ENCODE results near the gene SRP9. TPM values are rescaled to one million over a fixed set of nuclear protein-coding genes. Genes with fewer than 3 reads are reported as not detected.

The SRP9 gene
- total and polyA plus RNA-seq, 2 experiments from 2014 or later, result 640 to 728 TPM

DNA sequence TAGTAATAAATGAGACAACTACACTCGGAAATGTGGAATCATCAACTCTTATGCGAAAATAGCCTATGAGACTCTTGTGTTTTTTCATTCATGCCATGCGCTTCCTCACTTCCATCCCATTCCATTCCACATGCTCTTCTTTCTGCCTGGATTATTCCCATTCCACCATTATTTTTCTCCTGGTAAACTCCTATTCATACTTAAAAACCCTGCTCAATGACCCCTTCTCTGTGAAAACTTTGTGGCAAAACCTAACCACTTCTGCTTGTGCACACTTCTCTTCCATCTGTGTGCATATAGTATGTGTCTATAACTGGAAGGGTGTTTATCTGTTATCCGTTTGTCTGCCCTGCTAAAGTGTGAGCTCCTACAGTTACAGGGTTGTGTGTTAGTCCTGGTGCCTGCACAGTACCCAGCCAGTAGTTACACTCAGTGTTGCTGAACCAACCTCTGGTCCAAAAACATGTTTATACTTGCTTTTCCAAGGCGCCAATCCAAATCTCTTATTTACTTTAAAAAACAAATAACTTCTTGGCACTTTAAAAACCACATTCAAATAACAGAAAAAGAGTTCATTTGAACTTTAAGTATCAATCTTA, 43.0 kb downstream of the SRP9 start (continued):
- TF ChIP-seq POLR2AphosphoS5 (IDR thresholded peaks at IDR 0.05; ENCODE audit: low read depth) (no peak), EZH2phosphoT487 (IDR thresholded peaks at IDR 0.05; ENCODE audit: unreplicated experiment) (no peak), ZNF114 (CRISPR knock-in tag; IDR thresholded peaks at IDR 0.05) (no peak), STAT1 (IDR thresholded peaks at IDR 0.05; ENCODE audit: unreplicated experiment) (no peak), EZH2 (IDR thresholded peaks at IDR 0.05; ENCODE audit: low read depth, unreplicated experiment) (no peak)
- TF ChIP-seq, protein P1, sequence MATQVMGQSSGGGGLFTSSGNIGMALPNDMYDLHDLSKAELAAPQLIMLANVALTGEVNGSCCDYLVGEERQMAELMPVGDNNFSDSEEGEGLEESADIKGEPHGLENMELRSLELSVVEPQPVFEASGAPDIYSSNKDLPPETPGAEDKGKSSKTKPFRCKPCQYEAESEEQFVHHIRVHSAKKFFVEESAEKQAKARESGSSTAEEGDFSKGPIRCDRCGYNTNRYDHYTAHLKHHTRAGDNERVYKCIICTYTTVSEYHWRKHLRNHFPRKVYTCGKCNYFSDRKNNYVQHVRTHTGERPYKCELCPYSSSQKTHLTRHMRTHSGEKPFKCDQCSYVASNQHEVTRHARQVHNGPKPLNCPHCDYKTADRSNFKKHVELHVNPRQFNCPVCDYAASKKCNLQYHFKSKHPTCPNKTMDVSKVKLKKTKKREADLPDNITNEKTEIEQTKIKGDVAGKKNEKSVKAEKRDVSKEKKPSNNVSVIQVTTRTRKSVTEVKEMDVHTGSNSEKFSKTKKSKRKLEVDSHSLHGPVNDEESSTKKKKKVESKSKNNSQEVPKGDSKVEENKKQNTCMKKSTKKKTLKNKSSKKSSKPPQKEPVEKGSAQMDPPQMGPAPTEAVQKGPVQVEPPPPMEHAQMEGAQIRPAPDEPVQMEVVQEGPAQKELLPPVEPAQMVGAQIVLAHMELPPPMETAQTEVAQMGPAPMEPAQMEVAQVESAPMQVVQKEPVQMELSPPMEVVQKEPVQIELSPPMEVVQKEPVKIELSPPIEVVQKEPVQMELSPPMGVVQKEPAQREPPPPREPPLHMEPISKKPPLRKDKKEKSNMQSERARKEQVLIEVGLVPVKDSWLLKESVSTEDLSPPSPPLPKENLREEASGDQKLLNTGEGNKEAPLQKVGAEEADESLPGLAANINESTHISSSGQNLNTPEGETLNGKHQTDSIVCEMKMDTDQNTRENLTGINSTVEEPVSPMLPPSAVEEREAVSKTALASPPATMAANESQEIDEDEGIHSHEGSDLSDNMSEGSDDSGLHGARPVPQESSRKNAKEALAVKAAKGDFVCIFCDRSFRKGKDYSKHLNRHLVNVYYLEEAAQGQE (IDR thresholded peaks at IDR 0.05; ENCODE audit: unreplicated experiment), result no peak
- TF ChIP-seq, protein P2, sequence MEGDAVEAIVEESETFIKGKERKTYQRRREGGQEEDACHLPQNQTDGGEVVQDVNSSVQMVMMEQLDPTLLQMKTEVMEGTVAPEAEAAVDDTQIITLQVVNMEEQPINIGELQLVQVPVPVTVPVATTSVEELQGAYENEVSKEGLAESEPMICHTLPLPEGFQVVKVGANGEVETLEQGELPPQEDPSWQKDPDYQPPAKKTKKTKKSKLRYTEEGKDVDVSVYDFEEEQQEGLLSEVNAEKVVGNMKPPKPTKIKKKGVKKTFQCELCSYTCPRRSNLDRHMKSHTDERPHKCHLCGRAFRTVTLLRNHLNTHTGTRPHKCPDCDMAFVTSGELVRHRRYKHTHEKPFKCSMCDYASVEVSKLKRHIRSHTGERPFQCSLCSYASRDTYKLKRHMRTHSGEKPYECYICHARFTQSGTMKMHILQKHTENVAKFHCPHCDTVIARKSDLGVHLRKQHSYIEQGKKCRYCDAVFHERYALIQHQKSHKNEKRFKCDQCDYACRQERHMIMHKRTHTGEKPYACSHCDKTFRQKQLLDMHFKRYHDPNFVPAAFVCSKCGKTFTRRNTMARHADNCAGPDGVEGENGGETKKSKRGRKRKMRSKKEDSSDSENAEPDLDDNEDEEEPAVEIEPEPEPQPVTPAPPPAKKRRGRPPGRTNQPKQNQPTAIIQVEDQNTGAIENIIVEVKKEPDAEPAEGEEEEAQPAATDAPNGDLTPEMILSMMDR (conservative IDR thresholded peaks at IDR 0.05; ENCODE audit: low read depth in 2 of 2), result no peak

DNA sequence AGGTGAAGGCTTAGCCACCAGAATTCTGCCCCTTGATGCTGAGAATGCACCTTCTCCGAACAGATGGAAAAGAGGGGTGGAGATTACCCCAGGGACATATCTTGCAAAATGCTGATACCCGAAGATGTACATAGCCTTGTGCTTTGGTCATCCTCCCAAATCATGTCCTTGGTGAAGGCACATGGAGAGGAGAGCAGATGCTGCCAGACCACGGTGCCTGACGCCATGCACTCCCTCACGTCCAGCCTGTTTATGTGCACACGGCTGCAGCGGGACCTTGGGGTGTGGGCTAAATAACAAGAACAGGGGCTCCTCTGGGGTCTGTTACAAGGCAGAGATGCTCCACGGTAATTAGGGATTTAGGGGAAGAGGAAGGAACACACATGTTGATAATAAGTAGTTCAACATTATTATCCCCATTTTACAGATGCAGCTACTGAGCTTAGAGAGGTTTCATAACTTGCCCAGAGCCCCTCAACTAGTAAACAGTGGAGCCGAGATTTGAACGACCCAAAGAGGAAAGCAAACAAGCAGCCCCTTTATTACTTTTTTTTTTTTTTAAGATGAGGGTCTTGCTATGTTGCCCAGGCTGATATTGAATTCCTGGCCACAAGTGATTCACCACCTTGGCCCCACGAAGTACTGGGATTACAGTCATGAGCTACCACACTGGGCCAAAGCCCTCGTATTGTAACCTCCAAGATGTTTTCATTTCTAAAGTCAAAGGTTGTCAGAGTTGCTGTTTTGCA, 45.2 kb downstream of the SRP9 start:
- Histone ChIP-seq H3K4me2 (no peak overlapping the region), H3K36me3 (ENCODE audit: insufficient read depth) (no peaks in the 10 kb centered on the region), H4K20me1 (replicated peaks; ENCODE audit: insufficient read depth) (peaks cover 6% of the 10 kb centered on the region), H2AFZ (no peak overlapping the region), H3K9me2 (ENCODE audit: insufficient read depth) (no peaks in the 10 kb centered on the region), H3F3A (replicated peaks; ENCODE audit: low read depth) (0 out of 2 replicates have a peak, but pooled peaks cover 3% of the 10 kb centered on the region), H3K27me3 (ENCODE audit: insufficient read depth) (no peaks in the 10 kb centered on the region), H3K79me2 (replicated peaks; ENCODE audit: insufficient read depth) (peaks cover 57% of the 10 kb centered on the region), H3K4me3 (no peak overlapping the region), H3K27ac (ENCODE audit: low read depth) (no peak overlapping the region), H3K4me1 (ENCODE audit: insufficient read depth) (peaks cover 28% of the 10 kb centered on the region)
- Mint-ChIP-seq H3K4me1 (peaks cover 55% of the 10 kb centered on the region), H3K9me3 (no peaks in the 10 kb centered on the region), H3K4me3 (no peak overlapping the region), H3K27ac (no peak overlapping the region), H3K36me3 (ENCODE audit: low read depth) (peaks cover 8% of the 10 kb centered on the region; the same call in 2 of the 3 replicates), H3K27me3 (ENCODE audit: insufficient read depth, low read depth, poor library complexity) (peaks cover 2% of the 10 kb centered on the region)
- ATAC-seq (no peak), DNase-seq (ENCODE audit: low spot score) (no peak)
- TF ChIP-seq ZNF114 (CRISPR knock-in tag; IDR thresholded peaks at IDR 0.05) (no peak), POLR2AphosphoS5 (IDR thresholded peaks at IDR 0.05; ENCODE audit: low read depth) (no peak)
- TF ChIP-seq, protein P3, sequence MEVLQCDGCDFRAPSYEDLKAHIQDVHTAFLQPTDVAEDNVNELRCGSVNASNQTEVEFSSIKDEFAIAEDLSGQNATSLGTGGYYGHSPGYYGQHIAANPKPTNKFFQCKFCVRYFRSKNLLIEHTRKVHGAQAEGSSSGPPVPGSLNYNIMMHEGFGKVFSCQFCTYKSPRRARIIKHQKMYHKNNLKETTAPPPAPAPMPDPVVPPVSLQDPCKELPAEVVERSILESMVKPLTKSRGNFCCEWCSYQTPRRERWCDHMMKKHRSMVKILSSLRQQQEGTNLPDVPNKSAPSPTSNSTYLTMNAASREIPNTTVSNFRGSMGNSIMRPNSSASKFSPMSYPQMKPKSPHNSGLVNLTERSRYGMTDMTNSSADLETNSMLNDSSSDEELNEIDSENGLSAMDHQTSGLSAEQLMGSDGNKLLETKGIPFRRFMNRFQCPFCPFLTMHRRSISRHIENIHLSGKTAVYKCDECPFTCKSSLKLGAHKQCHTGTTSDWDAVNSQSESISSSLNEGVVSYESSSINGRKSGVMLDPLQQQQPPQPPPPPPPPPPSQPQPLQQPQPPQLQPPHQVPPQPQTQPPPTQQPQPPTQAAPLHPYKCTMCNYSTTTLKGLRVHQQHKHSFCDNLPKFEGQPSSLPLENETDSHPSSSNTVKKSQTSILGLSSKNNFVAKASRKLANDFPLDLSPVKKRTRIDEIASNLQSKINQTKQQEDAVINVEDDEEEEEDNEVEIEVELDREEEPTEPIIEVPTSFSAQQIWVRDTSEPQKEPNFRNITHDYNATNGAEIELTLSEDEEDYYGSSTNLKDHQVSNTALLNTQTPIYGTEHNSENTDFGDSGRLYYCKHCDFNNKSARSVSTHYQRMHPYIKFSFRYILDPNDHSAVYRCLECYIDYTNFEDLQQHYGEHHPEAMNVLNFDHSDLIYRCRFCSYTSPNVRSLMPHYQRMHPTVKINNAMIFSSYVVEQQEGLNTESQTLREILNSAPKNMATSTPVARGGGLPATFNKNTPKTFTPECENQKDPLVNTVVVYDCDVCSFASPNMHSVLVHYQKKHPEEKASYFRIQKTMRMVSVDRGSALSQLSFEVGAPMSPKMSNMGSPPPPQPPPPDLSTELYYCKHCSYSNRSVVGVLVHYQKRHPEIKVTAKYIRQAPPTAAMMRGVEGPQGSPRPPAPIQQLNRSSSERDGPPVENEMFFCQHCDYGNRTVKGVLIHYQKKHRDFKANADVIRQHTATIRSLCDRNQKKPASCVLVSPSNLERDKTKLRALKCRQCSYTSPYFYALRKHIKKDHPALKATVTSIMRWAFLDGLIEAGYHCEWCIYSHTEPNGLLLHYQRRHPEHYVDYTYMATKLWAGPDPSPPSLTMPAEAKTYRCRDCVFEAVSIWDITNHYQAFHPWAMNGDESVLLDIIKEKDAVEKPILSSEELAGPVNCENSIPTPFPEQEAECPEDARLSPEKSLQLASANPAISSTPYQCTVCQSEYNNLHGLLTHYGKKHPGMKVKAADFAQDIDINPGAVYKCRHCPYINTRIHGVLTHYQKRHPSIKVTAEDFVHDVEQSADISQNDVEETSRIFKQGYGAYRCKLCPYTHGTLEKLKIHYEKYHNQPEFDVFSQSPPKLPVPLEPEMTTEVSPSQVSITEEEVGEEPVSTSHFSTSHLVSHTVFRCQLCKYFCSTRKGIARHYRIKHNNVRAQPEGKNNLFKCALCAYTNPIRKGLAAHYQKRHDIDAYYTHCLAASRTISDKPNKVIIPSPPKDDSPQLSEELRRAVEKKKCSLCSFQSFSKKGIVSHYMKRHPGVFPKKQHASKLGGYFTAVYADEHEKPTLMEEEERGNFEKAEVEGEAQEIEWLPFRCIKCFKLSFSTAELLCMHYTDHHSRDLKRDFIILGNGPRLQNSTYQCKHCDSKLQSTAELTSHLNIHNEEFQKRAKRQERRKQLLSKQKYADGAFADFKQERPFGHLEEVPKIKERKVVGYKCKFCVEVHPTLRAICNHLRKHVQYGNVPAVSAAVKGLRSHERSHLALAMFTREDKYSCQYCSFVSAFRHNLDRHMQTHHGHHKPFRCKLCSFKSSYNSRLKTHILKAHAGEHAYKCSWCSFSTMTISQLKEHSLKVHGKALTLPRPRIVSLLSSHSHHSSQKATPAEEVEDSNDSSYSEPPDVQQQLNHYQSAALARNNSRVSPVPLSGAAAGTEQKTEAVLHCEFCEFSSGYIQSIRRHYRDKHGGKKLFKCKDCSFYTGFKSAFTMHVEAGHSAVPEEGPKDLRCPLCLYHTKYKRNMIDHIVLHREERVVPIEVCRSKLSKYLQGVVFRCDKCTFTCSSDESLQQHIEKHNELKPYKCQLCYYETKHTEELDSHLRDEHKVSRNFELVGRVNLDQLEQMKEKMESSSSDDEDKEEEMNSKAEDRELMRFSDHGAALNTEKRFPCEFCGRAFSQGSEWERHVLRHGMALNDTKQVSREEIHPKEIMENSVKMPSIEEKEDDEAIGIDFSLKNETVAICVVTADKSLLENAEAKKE (CRISPR knock-in tag; IDR thresholded peaks at IDR 0.05), result no peak
- TF ChIP-seq, protein P2 (conservative IDR thresholded peaks at IDR 0.05; ENCODE audit: low read depth in 2 of 2), result no peak

Data from GM23338 (cell line).